ENCODE data around the gene TTLL10.

DNA sequence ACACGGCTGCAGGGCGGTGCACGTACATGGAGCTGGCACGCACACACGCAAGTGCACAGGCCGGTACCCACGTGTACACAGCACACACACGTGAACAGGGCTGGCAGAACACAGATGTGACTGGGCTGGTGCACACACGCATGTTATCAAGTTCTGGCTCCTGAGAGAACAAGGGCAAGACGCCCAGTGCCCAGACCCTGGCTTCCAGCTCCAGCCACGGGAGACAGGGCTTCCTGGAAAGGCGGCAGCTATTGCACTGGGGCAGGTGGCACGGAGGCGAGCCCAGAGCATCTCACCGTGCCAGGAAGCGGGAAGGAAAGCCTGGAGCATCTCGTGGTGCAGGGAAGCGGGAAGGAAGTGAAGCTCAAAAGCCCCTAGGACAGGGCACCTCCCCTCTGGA is 52.2 kb downstream of the TTLL10 start:
- TF ChIP-seq GATA3 (IDR thresholded peaks at IDR 0.05; ENCODE audit: low read depth, low read length) (no peak), GATA2 (IDR thresholded peaks at IDR 0.05; ENCODE audit: low read depth, low read length) (no peak)

All from SH-SY5Y (cell line).